K562 (cell line): ENCODE measurements around the gene HAPSTR1. TPM values are rescaled to one million over a fixed set of nuclear protein-coding genes. Genes with fewer than 3 reads are reported as not detected.
A peak's percentile ranks its signal among the peaks of the same experiment; 100 is the strongest.

ENCODE experiments used
- ARID2 ChIP-seq: fragments of 450-650 bp; IDR thresholded peaks from 2 replicates; pipeline ENCODE4 v1.6.1; 2017; ENCODE audit warnings: antibody characterized with exemption, mild to moderate bottlenecking
- BCOR ChIP-seq: fragments of 450-650 bp; IDR thresholded peaks from 2 replicates; pipeline ENCODE4 v1.6.1; 2016
- CBFA2T3 ChIP-seq: fragments of 450-650 bp; IDR thresholded peaks from 2 replicates; pipeline ENCODE4 v1.6.1; 2017
- CTBP1 ChIP-seq: fragments of 450-650 bp; IDR thresholded peaks from 2 replicates; pipeline ENCODE4 v1.6.1; 2016; ENCODE audit warnings: borderline replicate concordance
- CXXC5 ChIP-seq: fragments of 250-450 bp; sonication (Bioruptor Pico); IDR thresholded peaks from 2 replicates; pipeline ENCODE4 v1.8.0; 2022; ENCODE audit warnings: inconsistent platforms, mild to moderate bottlenecking, moderate library complexity
- E2F4 ChIP-seq: sonication (generic); formaldehyde crosslinking; IDR thresholded peaks from 2 replicates; pipeline ENCODE4 v1.8.0; 2022; ENCODE audit warnings: mild to moderate bottlenecking, low read depth, missing genetic modification reagents
- FIP1L1 ChIP-seq: fragments of 200-400 bp; formaldehyde crosslinking; IDR thresholded peaks from 2 replicates; pipeline ENCODE4 v1.6.1; 2018; ENCODE audit warnings: mild to moderate bottlenecking, low read depth, low read length; ENCODE audit not compliant: poor library complexity, severe bottlenecking
- HEY1 ChIP-seq: fragments of 250-450 bp; sonication (Bioruptor Pico); IDR thresholded peaks from 2 replicates; pipeline ENCODE4 v1.5.0; 2020; ENCODE audit warnings: mild to moderate bottlenecking, moderate library complexity, borderline replicate concordance
- HMG20B ChIP-seq: fragments of 250-450 bp; sonication (Bioruptor Pico); IDR thresholded peaks from 2 replicates; pipeline ENCODE4 v1.5.0; 2021; ENCODE audit warnings: mild to moderate bottlenecking
- HOMEZ ChIP-seq: fragments of 250-450 bp; sonication (Bioruptor Pico); IDR thresholded peaks from 2 replicates; pipeline ENCODE4 v1.4.0; 2020; ENCODE audit warnings: mild to moderate bottlenecking, moderate library complexity
- ILK ChIP-seq: fragments of 450-650 bp; IDR thresholded peaks from 2 replicates; pipeline ENCODE4 v1.6.1; 2016; ENCODE audit warnings: missing genetic modification characterization, low read depth, mild to moderate bottlenecking, missing compliant biosample characterization, moderate library complexity, borderline replicate concordance
- KAT8 ChIP-seq: fragments of 450-650 bp; IDR thresholded peaks from 2 replicates; pipeline ENCODE4 v1.6.1; 2016; ENCODE audit warnings: low read depth, mild to moderate bottlenecking
- KLF10 ChIP-seq: fragments of 250-450 bp; sonication (Bioruptor Pico); IDR thresholded peaks from 2 replicates; pipeline ENCODE4 v1.6.1; 2021; ENCODE audit warnings: matching md5 sums
- NEUROD1 ChIP-seq: fragments of 150-350 bp; IDR thresholded peaks from 2 replicates; pipeline ENCODE4 v1.6.1; 2014; ENCODE audit warnings: borderline replicate concordance, low read length, low read depth; ENCODE audit not compliant: partially characterized antibody
- NFATC3 ChIP-seq: fragments of 450-650 bp; IDR thresholded peaks from 2 replicates; pipeline ENCODE4 v1.6.1; 2017; ENCODE audit warnings: mild to moderate bottlenecking
- NFE2L1 ChIP-seq: fragments of 450-650 bp; IDR thresholded peaks from 2 replicates; pipeline ENCODE4 v1.6.1; 2016; ENCODE audit warnings: missing genetic modification characterization, low read depth, mild to moderate bottlenecking, missing compliant biosample characterization, moderate library complexity, borderline replicate concordance
- PHB2 ChIP-seq: fragments of 450-650 bp; IDR thresholded peaks from 2 replicates; pipeline ENCODE4 v1.6.1; 2017; ENCODE audit warnings: low read depth
- PML ChIP-seq: IDR thresholded peaks from 2 replicates; pipeline ENCODE4 v1.6.1; 2012; ENCODE audit warnings: low read length, inconsistent platforms
- POLR3G ChIP-seq: IDR thresholded peaks from 2 replicates; pipeline ENCODE4 v1.6.1; 2011; ENCODE audit not compliant: insufficient read length, insufficient replicate concordance; ENCODE audit errors: extremely low read depth
- PTTG1 ChIP-seq: fragments of 450-650 bp; IDR thresholded peaks from 2 replicates; pipeline ENCODE4 v1.6.1; 2016; ENCODE audit warnings: low read depth, mild to moderate bottlenecking, missing genetic modification characterization, missing compliant biosample characterization
- RHOXF2B ChIP-seq: fragments of 250-450 bp; sonication (Bioruptor Pico); conservative IDR thresholded peaks from 2 replicates; pipeline ENCODE4 v1.5.1; 2021
- SP2 ChIP-seq: IDR thresholded peaks from 2 replicates; pipeline ENCODE4 v1.6.1; 2011; ENCODE audit warnings: mild to moderate bottlenecking, low read depth, low read length, moderate library complexity; ENCODE audit not compliant: poor library complexity, severe bottlenecking; ENCODE audit errors: extremely low read depth
- STAT5A ChIP-seq: IDR thresholded peaks from 2 replicates; pipeline ENCODE4 v1.6.1; 2012; ENCODE audit warnings: low read length, inconsistent platforms, borderline replicate concordance
- USF1 ChIP-seq: sonication (generic); formaldehyde crosslinking; IDR thresholded peaks from 2 replicates; pipeline ENCODE4 v1.9.0; 2022; ENCODE audit warnings: mild to moderate bottlenecking, missing genetic modification reagents
- ZNF174 ChIP-seq: fragments of 250-450 bp; sonication (Bioruptor Pico); IDR thresholded peaks from 2 replicates; pipeline ENCODE4 v1.4.0; 2020; ENCODE audit warnings: mild to moderate bottlenecking
- polyA plus RNA-seq, 8 experiments: library from polyadenylated mRNA; depleted of rRNA in 4 of 8; stranded (reverse) in 5 of 8; unstranded in 3 of 8; fragments of >200 nt; fragmentation: Nextera tagmentation in 2 of 8; fragmentation: Illumina TruSeq in 1 of 8; extraction: Ambion mirVana in 2 of 8; extraction: Trizol in 1 of 8; gene quantifications; 2 replicates each; pipeline versions ENCODE4 v1.2.1 to v1.2.3, GENCODE V29; 2011 to 2014; ENCODE audit warnings: inconsistent platforms in 1 of 8, missing spikeins in 1 of 8
- total RNA-seq, 7 experiments: library from RNA; depleted of rRNA in 6 of 7; stranded (reverse); fragments of >200 nt in 6 of 7; fragmentation: Illumina TruSeq in 2 of 7; extraction: Trizol in 2 of 7; gene quantifications; 2 replicates each; pipeline versions ENCODE4 v1.2.1 to v1.2.3, GENCODE V29; 2011 to 2021; ENCODE audit warnings: low replicate concordance in 1 of 7

Gene HAPSTR1
- total and polyA plus RNA-seq, 9 of the 15 experiments (the other 6 are each of a cell fraction or from before 2014, with no cell fraction given), result 10.8 to 67.9 (median 36.5) TPM

GRCh38 chr16:9047689-9048301, 43.6 kb upstream of the HAPSTR1 start (continued):
- TF ChIP-seq ILK (tag) (no peak), NFE2L1 (tag) (peak; percentile 91), SP2 (no peak), USF1 (CRISPR knock-in tag) (no peak), NFATC3 (peak; percentile 97), E2F4 (CRISPR knock-in tag) (no peak), FIP1L1 (no peak), POLR3G (no peak), CXXC5 (CRISPR knock-in tag) (0 out of 2 replicates have a peak, but pooled peaks have one; percentile 6), PML (0 out of 2 replicates have a peak, but pooled peaks have one; percentile 30), ZNF174 (CRISPR knock-in tag) (no peak), NEUROD1 (peak; percentile 38), KLF10 (CRISPR knock-in tag) (no peak), HEY1 (CRISPR knock-in tag) (no peak), ARID2 (no peak), HOMEZ (CRISPR knock-in tag) (no peak), HMG20B (CRISPR knock-in tag) (no peak), KAT8 (no peak), CTBP1 (peak; percentile 78; the same call in 1 of the 2 replicates), PTTG1 (tag) (no peak), PHB2 (no peak), STAT5A (peak; percentile 20; the same call in 1 of the 2 replicates), CBFA2T3 (peak; percentile 51; the same call in 1 of the 2 replicates), BCOR (no peak), RHOXF2B (CRISPR knock-in tag) (no peak)
